ENCODE measurements around the gene NT5E. TPM values are rescaled to one million over a fixed set of nuclear protein-coding genes. Genes with fewer than 3 reads are reported as not detected.

The NT5E gene
- total and polyA plus RNA-seq, 2 experiments from 2014 or later = 0.18 to 1.5 TPM

DNA sequence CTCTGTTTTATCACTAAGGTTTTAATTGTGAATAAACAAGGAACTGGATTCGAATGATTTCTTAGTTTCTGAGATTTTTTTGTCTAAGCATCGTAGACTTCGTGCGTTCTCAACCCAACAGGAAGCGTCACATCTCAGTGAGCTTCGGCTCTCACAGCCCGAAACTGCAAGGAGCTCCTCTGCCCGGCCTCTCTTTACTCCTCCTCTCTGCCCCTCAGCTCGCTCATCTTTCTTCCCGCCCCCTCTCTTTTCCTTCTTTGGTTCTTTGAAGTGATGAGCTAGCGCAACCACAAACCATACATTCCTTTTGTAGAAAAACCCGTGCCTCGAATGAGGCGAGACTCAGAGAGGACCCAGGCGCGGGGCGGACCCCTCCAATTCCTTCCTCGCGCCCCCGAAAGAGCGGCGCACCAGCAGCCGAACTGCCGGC, 480 bp upstream of the NT5E start:
- Mint-ChIP-seq H3K27ac (no peak overlapping the region), H3K36me3 (ENCODE audit: low read depth) (no peaks in the 10 kb centered on the region), H3K4me3 (peak overlapping the region; percentile 85), H3K9me3 (no peaks in the 10 kb centered on the region), H3K27me3 (ENCODE audit: insufficient read depth, low read depth, poor library complexity) (peaks cover 49% of the 10 kb centered on the region), H3K4me1 (peaks cover 11% of the 10 kb centered on the region)
- Histone ChIP-seq H3K4me1 (ENCODE audit: insufficient read depth) (peaks cover 12% of the 10 kb centered on the region), H3K36me3 (ENCODE audit: insufficient read depth) (no peaks in the 10 kb centered on the region), H2AFZ (peak overlapping the region; percentile 98), H4K20me1 (replicated peaks; ENCODE audit: insufficient read depth) (no peaks in the 10 kb centered on the region), H3K79me2 (replicated peaks; ENCODE audit: insufficient read depth) (no peaks in the 10 kb centered on the region), H3K4me3 (peak overlapping the region; percentile 65), H3K27me3 (ENCODE audit: insufficient read depth) (peaks cover 68% of the 10 kb centered on the region), H3K27ac (ENCODE audit: low read depth) (no peak overlapping the region), H3K4me2 (peak overlapping the region; percentile 76), H3F3A (replicated peaks; ENCODE audit: low read depth) (no peaks in the 10 kb centered on the region), H3K9me2 (ENCODE audit: insufficient read depth) (no peaks in the 10 kb centered on the region)
- TF ChIP-seq ZNF331 (CRISPR knock-in tag; IDR thresholded peaks at IDR 0.05; ENCODE audit: low read depth) = no peak
- no peak for TF ChIP-seq EZH2phosphoT487 (IDR thresholded peaks at IDR 0.05; ENCODE audit: unreplicated experiment)
- TF ChIP-seq EZH2 (IDR thresholded peaks at IDR 0.05; ENCODE audit: low read depth, unreplicated experiment) = no peak
- TF ChIP-seq, protein P1, sequence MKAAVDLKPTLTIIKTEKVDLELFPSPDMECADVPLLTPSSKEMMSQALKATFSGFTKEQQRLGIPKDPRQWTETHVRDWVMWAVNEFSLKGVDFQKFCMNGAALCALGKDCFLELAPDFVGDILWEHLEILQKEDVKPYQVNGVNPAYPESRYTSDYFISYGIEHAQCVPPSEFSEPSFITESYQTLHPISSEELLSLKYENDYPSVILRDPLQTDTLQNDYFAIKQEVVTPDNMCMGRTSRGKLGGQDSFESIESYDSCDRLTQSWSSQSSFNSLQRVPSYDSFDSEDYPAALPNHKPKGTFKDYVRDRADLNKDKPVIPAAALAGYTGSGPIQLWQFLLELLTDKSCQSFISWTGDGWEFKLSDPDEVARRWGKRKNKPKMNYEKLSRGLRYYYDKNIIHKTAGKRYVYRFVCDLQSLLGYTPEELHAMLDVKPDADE (IDR thresholded peaks at IDR 0.05) = no peak
- TF ChIP-seq, protein P2, sequence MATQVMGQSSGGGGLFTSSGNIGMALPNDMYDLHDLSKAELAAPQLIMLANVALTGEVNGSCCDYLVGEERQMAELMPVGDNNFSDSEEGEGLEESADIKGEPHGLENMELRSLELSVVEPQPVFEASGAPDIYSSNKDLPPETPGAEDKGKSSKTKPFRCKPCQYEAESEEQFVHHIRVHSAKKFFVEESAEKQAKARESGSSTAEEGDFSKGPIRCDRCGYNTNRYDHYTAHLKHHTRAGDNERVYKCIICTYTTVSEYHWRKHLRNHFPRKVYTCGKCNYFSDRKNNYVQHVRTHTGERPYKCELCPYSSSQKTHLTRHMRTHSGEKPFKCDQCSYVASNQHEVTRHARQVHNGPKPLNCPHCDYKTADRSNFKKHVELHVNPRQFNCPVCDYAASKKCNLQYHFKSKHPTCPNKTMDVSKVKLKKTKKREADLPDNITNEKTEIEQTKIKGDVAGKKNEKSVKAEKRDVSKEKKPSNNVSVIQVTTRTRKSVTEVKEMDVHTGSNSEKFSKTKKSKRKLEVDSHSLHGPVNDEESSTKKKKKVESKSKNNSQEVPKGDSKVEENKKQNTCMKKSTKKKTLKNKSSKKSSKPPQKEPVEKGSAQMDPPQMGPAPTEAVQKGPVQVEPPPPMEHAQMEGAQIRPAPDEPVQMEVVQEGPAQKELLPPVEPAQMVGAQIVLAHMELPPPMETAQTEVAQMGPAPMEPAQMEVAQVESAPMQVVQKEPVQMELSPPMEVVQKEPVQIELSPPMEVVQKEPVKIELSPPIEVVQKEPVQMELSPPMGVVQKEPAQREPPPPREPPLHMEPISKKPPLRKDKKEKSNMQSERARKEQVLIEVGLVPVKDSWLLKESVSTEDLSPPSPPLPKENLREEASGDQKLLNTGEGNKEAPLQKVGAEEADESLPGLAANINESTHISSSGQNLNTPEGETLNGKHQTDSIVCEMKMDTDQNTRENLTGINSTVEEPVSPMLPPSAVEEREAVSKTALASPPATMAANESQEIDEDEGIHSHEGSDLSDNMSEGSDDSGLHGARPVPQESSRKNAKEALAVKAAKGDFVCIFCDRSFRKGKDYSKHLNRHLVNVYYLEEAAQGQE (IDR thresholded peaks at IDR 0.05; ENCODE audit: unreplicated experiment) = no peak
- TF ChIP-seq, protein P3, sequence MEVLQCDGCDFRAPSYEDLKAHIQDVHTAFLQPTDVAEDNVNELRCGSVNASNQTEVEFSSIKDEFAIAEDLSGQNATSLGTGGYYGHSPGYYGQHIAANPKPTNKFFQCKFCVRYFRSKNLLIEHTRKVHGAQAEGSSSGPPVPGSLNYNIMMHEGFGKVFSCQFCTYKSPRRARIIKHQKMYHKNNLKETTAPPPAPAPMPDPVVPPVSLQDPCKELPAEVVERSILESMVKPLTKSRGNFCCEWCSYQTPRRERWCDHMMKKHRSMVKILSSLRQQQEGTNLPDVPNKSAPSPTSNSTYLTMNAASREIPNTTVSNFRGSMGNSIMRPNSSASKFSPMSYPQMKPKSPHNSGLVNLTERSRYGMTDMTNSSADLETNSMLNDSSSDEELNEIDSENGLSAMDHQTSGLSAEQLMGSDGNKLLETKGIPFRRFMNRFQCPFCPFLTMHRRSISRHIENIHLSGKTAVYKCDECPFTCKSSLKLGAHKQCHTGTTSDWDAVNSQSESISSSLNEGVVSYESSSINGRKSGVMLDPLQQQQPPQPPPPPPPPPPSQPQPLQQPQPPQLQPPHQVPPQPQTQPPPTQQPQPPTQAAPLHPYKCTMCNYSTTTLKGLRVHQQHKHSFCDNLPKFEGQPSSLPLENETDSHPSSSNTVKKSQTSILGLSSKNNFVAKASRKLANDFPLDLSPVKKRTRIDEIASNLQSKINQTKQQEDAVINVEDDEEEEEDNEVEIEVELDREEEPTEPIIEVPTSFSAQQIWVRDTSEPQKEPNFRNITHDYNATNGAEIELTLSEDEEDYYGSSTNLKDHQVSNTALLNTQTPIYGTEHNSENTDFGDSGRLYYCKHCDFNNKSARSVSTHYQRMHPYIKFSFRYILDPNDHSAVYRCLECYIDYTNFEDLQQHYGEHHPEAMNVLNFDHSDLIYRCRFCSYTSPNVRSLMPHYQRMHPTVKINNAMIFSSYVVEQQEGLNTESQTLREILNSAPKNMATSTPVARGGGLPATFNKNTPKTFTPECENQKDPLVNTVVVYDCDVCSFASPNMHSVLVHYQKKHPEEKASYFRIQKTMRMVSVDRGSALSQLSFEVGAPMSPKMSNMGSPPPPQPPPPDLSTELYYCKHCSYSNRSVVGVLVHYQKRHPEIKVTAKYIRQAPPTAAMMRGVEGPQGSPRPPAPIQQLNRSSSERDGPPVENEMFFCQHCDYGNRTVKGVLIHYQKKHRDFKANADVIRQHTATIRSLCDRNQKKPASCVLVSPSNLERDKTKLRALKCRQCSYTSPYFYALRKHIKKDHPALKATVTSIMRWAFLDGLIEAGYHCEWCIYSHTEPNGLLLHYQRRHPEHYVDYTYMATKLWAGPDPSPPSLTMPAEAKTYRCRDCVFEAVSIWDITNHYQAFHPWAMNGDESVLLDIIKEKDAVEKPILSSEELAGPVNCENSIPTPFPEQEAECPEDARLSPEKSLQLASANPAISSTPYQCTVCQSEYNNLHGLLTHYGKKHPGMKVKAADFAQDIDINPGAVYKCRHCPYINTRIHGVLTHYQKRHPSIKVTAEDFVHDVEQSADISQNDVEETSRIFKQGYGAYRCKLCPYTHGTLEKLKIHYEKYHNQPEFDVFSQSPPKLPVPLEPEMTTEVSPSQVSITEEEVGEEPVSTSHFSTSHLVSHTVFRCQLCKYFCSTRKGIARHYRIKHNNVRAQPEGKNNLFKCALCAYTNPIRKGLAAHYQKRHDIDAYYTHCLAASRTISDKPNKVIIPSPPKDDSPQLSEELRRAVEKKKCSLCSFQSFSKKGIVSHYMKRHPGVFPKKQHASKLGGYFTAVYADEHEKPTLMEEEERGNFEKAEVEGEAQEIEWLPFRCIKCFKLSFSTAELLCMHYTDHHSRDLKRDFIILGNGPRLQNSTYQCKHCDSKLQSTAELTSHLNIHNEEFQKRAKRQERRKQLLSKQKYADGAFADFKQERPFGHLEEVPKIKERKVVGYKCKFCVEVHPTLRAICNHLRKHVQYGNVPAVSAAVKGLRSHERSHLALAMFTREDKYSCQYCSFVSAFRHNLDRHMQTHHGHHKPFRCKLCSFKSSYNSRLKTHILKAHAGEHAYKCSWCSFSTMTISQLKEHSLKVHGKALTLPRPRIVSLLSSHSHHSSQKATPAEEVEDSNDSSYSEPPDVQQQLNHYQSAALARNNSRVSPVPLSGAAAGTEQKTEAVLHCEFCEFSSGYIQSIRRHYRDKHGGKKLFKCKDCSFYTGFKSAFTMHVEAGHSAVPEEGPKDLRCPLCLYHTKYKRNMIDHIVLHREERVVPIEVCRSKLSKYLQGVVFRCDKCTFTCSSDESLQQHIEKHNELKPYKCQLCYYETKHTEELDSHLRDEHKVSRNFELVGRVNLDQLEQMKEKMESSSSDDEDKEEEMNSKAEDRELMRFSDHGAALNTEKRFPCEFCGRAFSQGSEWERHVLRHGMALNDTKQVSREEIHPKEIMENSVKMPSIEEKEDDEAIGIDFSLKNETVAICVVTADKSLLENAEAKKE (CRISPR knock-in tag; IDR thresholded peaks at IDR 0.05) = no peak
- no peak for TF ChIP-seq CREB1 (CRISPR knock-in tag; IDR thresholded peaks at IDR 0.05; ENCODE audit: low read depth)
- TF ChIP-seq CTCF (conservative IDR thresholded peaks at IDR 0.05; ENCODE audit: low read depth in 2 of 2) = no peak
- TF ChIP-seq ZNF114 (CRISPR knock-in tag; IDR thresholded peaks at IDR 0.05) = no peak
- no peak for TF ChIP-seq POLR2AphosphoS5 (IDR thresholded peaks at IDR 0.05; ENCODE audit: low read depth)
- TF ChIP-seq JUNB (IDR thresholded peaks at IDR 0.05; ENCODE audit: unreplicated experiment) = no peak
- no peak for TF ChIP-seq STAT1 (IDR thresholded peaks at IDR 0.05; ENCODE audit: unreplicated experiment)
- TF ChIP-seq NANOG (IDR thresholded peaks at IDR 0.05; ENCODE audit: borderline replicate concordance) = no peak
- ATAC-seq (peak; percentile 36), DNase-seq (ENCODE audit: low spot score) (peak; percentile 63)
